Measurements from ENCODE around the gene PARD3.

PARD3 gene

DNA sequence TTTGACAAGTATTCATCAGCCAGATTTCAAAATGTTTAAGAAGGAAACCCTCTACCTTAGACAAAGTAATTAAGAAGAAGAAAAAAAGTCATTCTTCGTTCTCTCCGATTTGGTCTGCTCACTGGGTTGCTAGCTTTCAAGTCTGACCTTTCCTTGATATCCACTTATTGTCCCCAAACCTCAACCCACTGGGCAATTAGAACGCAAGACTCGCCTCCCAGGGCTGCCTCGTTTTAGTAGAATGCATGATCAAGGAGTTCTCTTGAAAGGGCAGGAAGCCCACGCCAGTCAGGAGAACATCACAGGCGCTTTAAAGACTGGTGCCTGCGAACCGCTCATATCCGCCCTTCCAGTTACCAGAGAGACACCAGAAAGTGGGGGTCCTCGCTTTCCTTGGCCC lies 637.7 kb downstream of the PARD3 start:
- no peak overlapping the region for H3K4me3 ChIP-seq (ENCODE audit: low read depth, low read length)
- no peak for TF ChIP-seq CTCF (IDR thresholded peaks at IDR 0.05; ENCODE audit: control insufficient read depth, extremely low read depth, insufficient read depth)
- no peak for DNase-seq (ENCODE audit: low read depth)

DNA sequence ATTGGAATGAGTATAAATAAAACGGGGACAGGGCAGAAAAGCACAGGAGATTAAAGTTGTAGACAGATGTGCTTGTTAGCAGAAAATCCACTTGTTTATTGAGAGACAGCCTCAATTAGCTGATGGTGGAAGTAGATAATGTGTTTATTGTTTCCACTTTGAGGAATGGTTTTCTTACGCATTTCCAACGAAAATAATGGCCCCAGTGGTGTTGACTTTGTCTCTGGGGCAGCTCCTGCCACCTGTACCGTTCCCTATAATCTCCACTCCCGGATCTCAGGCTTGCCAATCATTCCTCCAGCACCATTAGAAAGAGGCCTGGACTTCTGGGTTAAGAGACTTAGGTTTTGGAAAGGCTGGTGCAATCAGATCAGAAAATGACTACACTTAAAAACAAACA lies 638.7 kb downstream of the PARD3 start:
- no peak overlapping the region for H3K4me3 ChIP-seq (ENCODE audit: low read depth, low read length)
- no peak for TF ChIP-seq CTCF (IDR thresholded peaks at IDR 0.05; ENCODE audit: control insufficient read depth, extremely low read depth, insufficient read depth)
- DNase-seq (ENCODE audit: low read depth), result no peak

GRCh38 chr10:34175121-34175520 lies 640.0 kb downstream of the PARD3 start:
- H3K4me3 ChIP-seq (ENCODE audit: low read depth, low read length), result no peak overlapping the region
- TF ChIP-seq CTCF (IDR thresholded peaks at IDR 0.05; ENCODE audit: control insufficient read depth, extremely low read depth, insufficient read depth), result no peak
- no peak for DNase-seq (ENCODE audit: low read depth)

DNA sequence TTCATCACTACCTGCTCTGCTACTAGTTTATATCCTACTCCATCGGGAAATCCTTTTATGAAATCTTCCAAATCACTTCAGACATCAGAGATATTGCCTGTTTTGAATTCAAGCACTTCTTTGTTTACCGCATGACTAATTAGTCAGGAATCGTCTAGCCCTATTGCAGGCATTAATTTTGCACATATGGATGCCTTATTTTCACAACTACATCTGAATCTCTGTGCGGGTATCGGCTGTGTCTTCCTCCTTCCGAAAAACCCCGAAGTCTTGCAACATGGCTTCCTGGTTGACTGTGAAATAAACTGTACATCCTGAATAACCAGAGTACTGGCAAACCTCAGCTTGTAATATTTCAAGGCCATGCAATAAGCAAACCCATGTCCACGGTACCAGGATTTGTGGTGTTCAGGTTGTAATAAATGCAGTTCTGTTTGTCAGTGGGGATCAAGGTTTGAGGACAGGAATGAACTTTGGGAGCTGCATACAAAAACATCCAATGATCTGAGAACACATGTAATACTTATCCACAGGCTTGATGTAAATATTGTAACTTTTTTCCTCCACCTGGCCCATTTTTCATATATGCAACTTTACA lies 642.1 kb downstream of the PARD3 start:
- DNase-seq (ENCODE audit: low read depth), result no peak
- no peak for TF ChIP-seq CTCF (IDR thresholded peaks at IDR 0.05; ENCODE audit: control insufficient read depth, extremely low read depth, insufficient read depth)
- H3K4me3 ChIP-seq (ENCODE audit: low read depth, low read length), result no peak overlapping the region

DNA sequence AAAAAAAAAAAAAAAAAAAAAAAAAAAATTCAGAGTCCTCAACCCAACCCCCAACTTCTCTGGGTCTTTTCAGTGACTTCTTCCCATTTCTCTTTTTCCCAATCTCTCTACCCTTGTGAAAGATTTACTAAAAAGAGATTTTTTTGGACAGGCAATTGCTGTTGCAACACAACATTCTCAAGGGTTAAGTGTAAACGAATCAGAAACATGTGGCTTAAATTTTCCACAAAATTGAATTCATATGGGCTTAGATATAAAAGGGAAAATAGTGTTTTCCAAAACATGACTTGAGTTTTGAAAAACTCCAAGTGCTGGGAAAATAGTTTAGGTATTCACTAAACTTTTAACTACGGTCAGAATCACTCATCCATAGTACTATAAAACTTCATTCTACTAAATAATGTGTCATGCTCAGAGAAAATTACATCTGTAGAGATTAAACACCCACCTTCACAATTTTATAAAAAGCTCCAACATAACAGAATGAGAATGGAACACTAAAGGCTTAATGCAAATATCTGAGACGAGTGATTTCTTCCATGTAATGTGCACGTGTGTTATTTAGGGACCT lies 643.1 kb downstream of the PARD3 start:
- TF ChIP-seq CTCF (IDR thresholded peaks at IDR 0.05; ENCODE audit: control insufficient read depth, extremely low read depth, insufficient read depth), result no peak
- H3K4me3 ChIP-seq (ENCODE audit: low read depth, low read length), result no peak overlapping the region
- DNase-seq (ENCODE audit: low read depth), result no peak

- no peak for TF ChIP-seq CTCF (IDR thresholded peaks at IDR 0.05; ENCODE audit: control insufficient read depth, extremely low read depth, insufficient read depth)
- DNase-seq (ENCODE audit: low read depth), result no peak
- H3K4me3 ChIP-seq (ENCODE audit: low read depth, low read length), result no peak overlapping the region
Observed at GRCh38 chr10:34169677-34170076, 645.4 kb downstream of the PARD3 start.

DNA sequence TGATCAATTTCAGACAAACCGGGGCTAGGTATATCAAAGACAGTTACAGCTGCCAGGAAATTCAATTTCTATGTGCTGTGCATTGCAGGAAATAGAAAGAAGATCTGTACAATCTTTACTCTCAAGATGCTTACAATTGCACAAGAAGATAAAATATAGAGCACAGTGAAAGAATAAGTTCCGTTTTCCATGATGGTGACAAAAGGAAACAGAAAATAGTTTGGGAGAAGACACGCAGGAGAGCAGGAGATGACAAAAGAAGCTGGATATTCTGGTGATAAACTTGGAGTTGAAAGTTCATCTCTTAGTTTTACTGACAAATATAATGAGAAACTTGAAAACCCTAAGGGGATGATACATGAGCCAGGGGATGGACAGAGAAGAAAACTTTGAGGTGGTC lies 646.0 kb downstream of the PARD3 start:
- no peak for TF ChIP-seq CTCF (IDR thresholded peaks at IDR 0.05; ENCODE audit: control insufficient read depth, extremely low read depth, insufficient read depth)
- no peak overlapping the region for H3K4me3 ChIP-seq (ENCODE audit: low read depth, low read length)
- DNase-seq (ENCODE audit: low read depth), result no peak
